Activated naive CD4-positive, alpha-beta T cell treated with anti-CD3 and anti-CD28 coated beads, Interleukin-2, amount 50 U/mL, for 24 hours (primary cell): Measurements from ENCODE around the gene DENND6A.
"Not testable (repeated sequence)": the region's sequence is repeated elsewhere in the genome, so short reads cannot be mapped to it uniquely, and the experiment has no call there.

Source experiments
- H3K27ac Mint-ChIP-seq: one replicate; pipeline ENCODE4 v1.8.0; 2021; ENCODE audit warnings: mild to moderate bottlenecking, mixed read lengths
- H3K27me3 Mint-ChIP-seq: one replicate; pipeline ENCODE4 v1.8.0; 2021; ENCODE audit warnings: mixed read lengths
- H3K36me3 Mint-ChIP-seq: one replicate; pipeline ENCODE4 v1.8.0; 2021; ENCODE audit warnings: mixed read lengths
- H3K4me1 Mint-ChIP-seq: one replicate; pipeline ENCODE4 v1.8.0; 2021; ENCODE audit warnings: mixed read lengths
- H3K4me3 Mint-ChIP-seq: one replicate; pipeline ENCODE4 v1.8.0; 2021; ENCODE audit warnings: mild to moderate bottlenecking, mixed read lengths
- H3K9me3 Mint-ChIP-seq: one replicate; pipeline ENCODE4 v1.8.0; 2021; ENCODE audit warnings: mixed read lengths

DENND6A gene

GRCh38 chr3:57624801-57625200, 68.1 kb downstream of the DENND6A start:
- Mint-ChIP-seq H3K9me3 (no peaks in the 10 kb centered on the region), H3K27ac (no peak overlapping the region), H3K27me3 (no peaks in the 10 kb centered on the region), H3K36me3 (peaks cover 14% of the 10 kb centered on the region), H3K4me1 (no peaks in the 10 kb centered on the region), H3K4me3 (no peak overlapping the region)

GRCh38 chr3:57622362-57622761, 70.5 kb downstream of the DENND6A start:
- no peaks in the 10 kb centered on the region for H3K9me3 Mint-ChIP-seq
- no peak overlapping the region for H3K4me3 Mint-ChIP-seq
- peaks cover 5% of the 10 kb centered on the region for H3K36me3 Mint-ChIP-seq
- H3K27me3 Mint-ChIP-seq = no peaks in the 10 kb centered on the region
- no peaks in the 10 kb centered on the region for H3K4me1 Mint-ChIP-seq
- H3K27ac Mint-ChIP-seq = peak overlapping the region; percentile 20

- Mint-ChIP-seq H3K4me3 (no peak overlapping the region), H3K4me1 (no peaks in the 10 kb centered on the region), H3K27ac (no peak overlapping the region), H3K9me3 (no peaks in the 10 kb centered on the region), H3K36me3 (peaks cover 3% of the 10 kb centered on the region), H3K27me3 (no peaks in the 10 kb centered on the region)
Observed at GRCh38 chr3:57617739-57618138, 75.1 kb downstream of the DENND6A start.

- Mint-ChIP-seq H3K4me3 (no peak overlapping the region), H3K27ac (peak overlapping the region; percentile 90), H3K36me3 (peaks cover 6% of the 10 kb centered on the region)
Observed at GRCh38 chr3:57616233-57616632, 76.6 kb downstream of the DENND6A start.

GRCh38 chr3:57611870-57612269, 81.0 kb downstream of the DENND6A start:
- not testable (repeated sequence) for H3K27me3 Mint-ChIP-seq, H3K4me3 Mint-ChIP-seq
- H3K36me3 Mint-ChIP-seq = peaks cover 25% of the 10 kb centered on the region

More at GRCh38 chr3:57616233-57616632, 76.6 kb downstream of the DENND6A start:
- Mint-ChIP-seq H3K27me3 (no peaks in the 10 kb centered on the region), H3K9me3 (no peaks in the 10 kb centered on the region), H3K4me1 (no peaks in the 10 kb centered on the region)

GRCh38 chr3:57605683-57606082, 87.2 kb downstream of the DENND6A start:
- no peak overlapping the region for H3K4me3 Mint-ChIP-seq
- peaks cover 5% of the 10 kb centered on the region for H3K4me1 Mint-ChIP-seq
- H3K9me3 Mint-ChIP-seq = peaks cover 25% of the 10 kb centered on the region
- H3K36me3 Mint-ChIP-seq = peaks cover 33% of the 10 kb centered on the region
- no peak overlapping the region for H3K27ac Mint-ChIP-seq
- H3K27me3 Mint-ChIP-seq = no peaks in the 10 kb centered on the region

More at GRCh38 chr3:57611870-57612269, 81.0 kb downstream of the DENND6A start:
- H3K27ac Mint-ChIP-seq, H3K4me1 Mint-ChIP-seq: not testable (repeated sequence)
- H3K9me3 Mint-ChIP-seq = peaks cover 11% of the 10 kb centered on the region

GRCh38 chr3:57604971-57605370, 87.9 kb downstream of the DENND6A start:
- no peak overlapping the region for H3K4me3 Mint-ChIP-seq
- peaks cover 30% of the 10 kb centered on the region for H3K36me3 Mint-ChIP-seq
- H3K9me3 Mint-ChIP-seq = peaks cover 25% of the 10 kb centered on the region
- H3K27ac Mint-ChIP-seq = no peak overlapping the region
- H3K27me3 Mint-ChIP-seq = no peaks in the 10 kb centered on the region
- peaks cover 5% of the 10 kb centered on the region for H3K4me1 Mint-ChIP-seq

GRCh38 chr3:57600195-57600594, 92.7 kb downstream of the DENND6A start:
- peak overlapping the region; percentile 23 for H3K4me3 Mint-ChIP-seq
- H3K36me3 Mint-ChIP-seq = peaks cover 9% of the 10 kb centered on the region
- H3K27me3 Mint-ChIP-seq = no peaks in the 10 kb centered on the region
- H3K9me3 Mint-ChIP-seq = peaks cover 3% of the 10 kb centered on the region
- H3K27ac Mint-ChIP-seq = no peak overlapping the region
- H3K4me1 Mint-ChIP-seq = peaks cover 18% of the 10 kb centered on the region

- H3K36me3 Mint-ChIP-seq = peaks cover 9% of the 10 kb centered on the region
- peak overlapping the region; percentile 93 for H3K4me3 Mint-ChIP-seq
Observed at GRCh38 chr3:57598765-57599360, 94.0 kb downstream of the DENND6A start.

GRCh38 chr3:57597127-57597923, 95.6 kb downstream of the DENND6A start, which contains the start of gene ARF4:
ARF4 (minus strand) TSS chr3:57597344; CDS start chr3:57597140, 204 bp downstream.
- H3K9me3 Mint-ChIP-seq = no peaks in the 10 kb centered on the region
- H3K4me3 Mint-ChIP-seq = peak within 1 kb of the TSS; percentile 93
- peaks cover 9% of the 10 kb centered on the region for H3K36me3 Mint-ChIP-seq
- peak within 1 kb of the TSS; percentile 99 for H3K27ac Mint-ChIP-seq
- H3K4me1 Mint-ChIP-seq = peaks cover 42% of the 10 kb centered on the region
- no peaks in the 10 kb centered on the region for H3K27me3 Mint-ChIP-seq

More at GRCh38 chr3:57598765-57599360, 94.0 kb downstream of the DENND6A start:
- H3K27me3 Mint-ChIP-seq = no peaks in the 10 kb centered on the region
- H3K9me3 Mint-ChIP-seq = no peaks in the 10 kb centered on the region
- H3K27ac Mint-ChIP-seq = peak overlapping the region; percentile 99
- peaks cover 29% of the 10 kb centered on the region for H3K4me1 Mint-ChIP-seq

- peak overlapping the region; percentile 99 for H3K27ac Mint-ChIP-seq
- peak overlapping the region; percentile 93 for H3K4me3 Mint-ChIP-seq
- H3K27me3 Mint-ChIP-seq = no peaks in the 10 kb centered on the region
- no peaks in the 10 kb centered on the region for H3K9me3 Mint-ChIP-seq
- peaks cover 11% of the 10 kb centered on the region for H3K36me3 Mint-ChIP-seq
- peaks cover 44% of the 10 kb centered on the region for H3K4me1 Mint-ChIP-seq
Observed at GRCh38 chr3:57596495-57597126, 96.3 kb downstream of the DENND6A start.

- H3K27ac Mint-ChIP-seq = peak overlapping the region; percentile 75
- H3K9me3 Mint-ChIP-seq = no peaks in the 10 kb centered on the region
- no peaks in the 10 kb centered on the region for H3K27me3 Mint-ChIP-seq
- peak overlapping the region; percentile 93 for H3K4me3 Mint-ChIP-seq
- peaks cover 49% of the 10 kb centered on the region for H3K4me1 Mint-ChIP-seq
- peaks cover 13% of the 10 kb centered on the region for H3K36me3 Mint-ChIP-seq
Observed at GRCh38 chr3:57594576-57594975, 98.3 kb downstream of the DENND6A start.

- Mint-ChIP-seq H3K27ac (peak overlapping the region; percentile 75), H3K4me3 (peak overlapping the region; percentile 93), H3K36me3 (peaks cover 11% of the 10 kb centered on the region), H3K4me1 (peaks cover 44% of the 10 kb centered on the region), H3K9me3 (no peaks in the 10 kb centered on the region), H3K27me3 (no peaks in the 10 kb centered on the region)
Observed at GRCh38 chr3:57594144-57594543, 98.7 kb downstream of the DENND6A start.

GRCh38 chr3:57592306-57592705, 100.6 kb downstream of the DENND6A start:
- peaks cover 11% of the 10 kb centered on the region for H3K36me3 Mint-ChIP-seq

GRCh38 chr3:57587905-57588304, 105.0 kb downstream of the DENND6A start:
- H3K27ac Mint-ChIP-seq = peak overlapping the region; percentile 30
- peaks cover 56% of the 10 kb centered on the region for H3K4me1 Mint-ChIP-seq
- H3K4me3 Mint-ChIP-seq = no peak overlapping the region
- no peaks in the 10 kb centered on the region for H3K27me3 Mint-ChIP-seq
- H3K9me3 Mint-ChIP-seq = no peaks in the 10 kb centered on the region
- peaks cover 4% of the 10 kb centered on the region for H3K36me3 Mint-ChIP-seq

More at GRCh38 chr3:57592306-57592705, 100.6 kb downstream of the DENND6A start:
- Mint-ChIP-seq H3K9me3 (no peaks in the 10 kb centered on the region), H3K27ac (no peak overlapping the region), H3K4me3 (no peak overlapping the region), H3K4me1 (peaks cover 45% of the 10 kb centered on the region), H3K27me3 (no peaks in the 10 kb centered on the region)

GRCh38 chr3:57586778-57587177, 106.1 kb downstream of the DENND6A start:
- Mint-ChIP-seq H3K27me3 (no peaks in the 10 kb centered on the region), H3K27ac (no peak overlapping the region), H3K9me3 (no peaks in the 10 kb centered on the region), H3K4me1 (peaks cover 49% of the 10 kb centered on the region), H3K4me3 (no peak overlapping the region), H3K36me3 (peaks cover 4% of the 10 kb centered on the region)
